K562 (cell line): ENCODE measurements around the gene PAN3. TPM values are rescaled to one million over a fixed set of nuclear protein-coding genes. Genes with fewer than 3 reads are reported as not detected.
A peak's percentile ranks its signal among the peaks of the same experiment; 100 is the strongest.

Source experiments
- ATAC-seq: fragments of 200-7000 bp; cut with Tn5 transposase; 3 replicates; pipeline ENCODE4 v1.9.1; 2020; ENCODE audit warnings: moderate library complexity
- BruUV-seq: library from RNA; stranded (reverse); fragments of 400-500 nt; replicated peaks from 2 replicates; lab custom pipeline; 2021; lab: Mats Ljungman, UMichigan
- CTCF ChIA-PET: fragments of 300-600 bp; formaldehyde crosslinking; extraction: SDS; loops from one replicate; lab custom pipeline; 2021; ENCODE audit warnings: low intra/inter-chr PET ratio; lab: Yijun Ruan, JAX
- POLR2A ChIA-PET: fragments of 300-600, 350-650 bp; sonication (Branson Sonifier 250); formaldehyde crosslinking; extraction: SDS; loops from one replicate; lab custom pipeline; 2021; ENCODE audit warnings: antibody characterized with exemption, inconsistent platforms; lab: Yijun Ruan, JAX
- DNase-seq, 4 experiments: peaks; one replicate each; pipeline versions ENCODE4 v3.0.0 to v3.0.0-alpha.2; 2011 to 2018; ENCODE audit warnings: low spot score in 3 of 4, mixed read lengths in 3 of 4; ENCODE audit errors: extremely low read depth in 1 of 4
- FAIRE-seq: peaks from 2 replicates; lab custom pipeline; 2011; peaks lifted over from hg19 to GRCh38; lab: Jason Lieb, UNC
- H2AFZ ChIP-seq: 2 replicates; pipeline ENCODE4 v1.6.0; 2011; ENCODE audit warnings: low read depth, low read length, control low read depth, inconsistent platforms
- H3K27ac ChIP-seq: fragments of 200-600 bp; 3 replicates; pipeline ENCODE4 v1.8.0; 2011; ENCODE audit warnings: low read depth, mild to moderate bottlenecking, control low read depth, inconsistent platforms, low read length, moderate library complexity, mixed read lengths; ENCODE audit errors: extremely low read depth
- H3K27me3 ChIP-seq, 2 experiments: fragments of 300-600 bp in 1 of 2; 2 replicates in 1 of 2; 3 replicates in 1 of 2; pipeline versions ENCODE4 v1.6.0 to v1.8.0; 2011; ENCODE audit warnings: inconsistent platforms in 2 of 2, low read length in 2 of 2, mild to moderate bottlenecking in 1 of 2, mixed read lengths in 1 of 2, moderate library complexity in 1 of 2; ENCODE audit not compliant: control insufficient read depth in 2 of 2, insufficient read depth in 2 of 2
- H3K36me3 ChIP-seq: fragments of 300-600 bp; 3 replicates; pipeline ENCODE4 v1.8.0; 2011; ENCODE audit warnings: mild to moderate bottlenecking, low read length, inconsistent platforms; ENCODE audit not compliant: control insufficient read depth, insufficient read depth
- H3K4me1 ChIP-seq, 2 experiments: fragments of 200-600 bp in 1 of 2; replicated peaks in 1 of 2; 2 replicates in 1 of 2; 3 replicates in 1 of 2; pipeline versions ENCODE4 v1.5.1 to v1.8.0; 2011; ENCODE audit warnings: inconsistent platforms in 2 of 2, low read length in 2 of 2, mild to moderate bottlenecking in 1 of 2, mixed read lengths in 1 of 2, moderate library complexity in 1 of 2; ENCODE audit not compliant: control insufficient read depth in 2 of 2, insufficient read depth in 2 of 2
- H3K4me2 ChIP-seq: 2 replicates; pipeline ENCODE4 v1.6.1; 2011; ENCODE audit warnings: low read length, control low read depth, inconsistent platforms, mixed read lengths; ENCODE audit not compliant: insufficient read depth
- H3K4me3 ChIP-seq: fragments of 200-600 bp; sonication (generic), shearing (Covaris generic); 2 replicates; pipeline ENCODE4 v1.5.1; 2016; ENCODE audit warnings: control low read depth, inconsistent platforms
- H3K79me2 ChIP-seq: fragments of 200-600 bp; 3 replicates; pipeline ENCODE4 v1.8.0; 2011; ENCODE audit warnings: low read length, inconsistent platforms; ENCODE audit not compliant: control insufficient read depth, insufficient read depth
- H3K9ac ChIP-seq, 2 experiments: 2 replicates each; pipeline versions ENCODE4 v1.6.0 to v1.6.1; 2011; ENCODE audit warnings: low read depth in 2 of 2, low read length in 2 of 2, control low read depth in 1 of 2, inconsistent platforms in 1 of 2, mild to moderate bottlenecking in 1 of 2, mixed read lengths in 1 of 2; ENCODE audit not compliant: insufficient read depth in 1 of 2
- H3K9me1 ChIP-seq: one replicate; pipeline ENCODE4 v1.6.0; 2011; ENCODE audit warnings: inconsistent platforms, mild to moderate bottlenecking, low read length, moderate library complexity; ENCODE audit not compliant: control insufficient read depth, insufficient read depth
- H3K9me3 ChIP-seq: replicated peaks from 2 replicates; pipeline ENCODE4 v1.5.1; 2011; ENCODE audit warnings: low read depth, low read length, inconsistent platforms; ENCODE audit not compliant: control insufficient read depth, insufficient read depth
- H4K20me1 ChIP-seq: replicated peaks from 2 replicates; pipeline ENCODE4 v1.6.1; 2011; ENCODE audit warnings: low read length, inconsistent platforms, mixed read lengths; ENCODE audit not compliant: control insufficient read depth, insufficient read depth
- ARID1B ChIP-seq: fragments of 450-650 bp; IDR thresholded peaks from 2 replicates; pipeline ENCODE4 v1.6.1; 2016; ENCODE audit warnings: antibody characterized with exemption, mild to moderate bottlenecking, inconsistent platforms
- ATF3 ChIP-seq, 2 experiments: fragments of 450-650 bp in 1 of 2; sonication (generic) in 1 of 2; formaldehyde crosslinking in 1 of 2; IDR thresholded peaks in 1 of 2; conservative IDR thresholded peaks in 1 of 2; 2 replicates each; pipeline versions ENCODE4 v1.6.1 to v1.8.1; 2016 to 2023; ENCODE audit warnings: mild to moderate bottlenecking in 2 of 2, moderate library complexity in 2 of 2, inconsistent platforms in 1 of 2, missing genetic modification reagents in 1 of 2
- CEBPB ChIP-seq: fragments of 450-650 bp; IDR thresholded peaks from 2 replicates; pipeline ENCODE4 v1.6.1; 2016; ENCODE audit warnings: missing genetic modification characterization, missing compliant biosample characterization
- ESRRA ChIP-seq: fragments of 450-650 bp; IDR thresholded peaks from 2 replicates; pipeline ENCODE4 v1.6.1; 2014; ENCODE audit warnings: low read depth, mild to moderate bottlenecking, moderate library complexity, borderline replicate concordance
- ID3 ChIP-seq, 2 experiments: fragments of 250-450 bp in 1 of 2; fragments of 450-650 bp in 1 of 2; sonication (Bioruptor Pico) in 1 of 2; IDR thresholded peaks; 2 replicates each; pipeline versions ENCODE4 v1.6.1 to v1.8.0; 2016 to 2021; ENCODE audit warnings: mild to moderate bottlenecking in 2 of 2, moderate library complexity in 2 of 2, missing compliant biosample characterization in 1 of 2, missing genetic modification characterization in 1 of 2
- JUND ChIP-seq, 2 experiments: IDR thresholded peaks; 2 replicates in 1 of 2; 3 replicates in 1 of 2; pipeline ENCODE4 v1.6.1; 2011; ENCODE audit warnings: borderline replicate concordance in 2 of 2, low read depth in 2 of 2, low read length in 2 of 2, improper control_type of control experiment in 1 of 2, missing biosample characterization in 1 of 2, missing genetic modification characterization in 1 of 2, missing genetic modification reagents in 1 of 2
- NR4A1 ChIP-seq, 2 experiments: fragments of 250-450 bp in 1 of 2; fragments of 450-650 bp in 1 of 2; sonication (Bioruptor Pico) in 1 of 2; IDR thresholded peaks; 2 replicates each; pipeline versions ENCODE4 v1.4.0 to v1.6.1; 2016 to 2020; ENCODE audit warnings: mild to moderate bottlenecking in 2 of 2, missing compliant biosample characterization in 1 of 2, missing genetic modification characterization in 1 of 2, moderate library complexity in 1 of 2
- PTRF ChIP-seq: fragments of 450-650 bp; IDR thresholded peaks from 2 replicates; pipeline ENCODE4 v1.6.1; 2016; ENCODE audit warnings: mild to moderate bottlenecking, missing genetic modification characterization, missing compliant biosample characterization
- SMARCA4 ChIP-seq: fragments of 450-650 bp; IDR thresholded peaks from 2 replicates; pipeline ENCODE4 v1.6.1; 2016
- SOX6 ChIP-seq: fragments of 450-650 bp; IDR thresholded peaks from 2 replicates; pipeline ENCODE4 v1.6.1; 2014; ENCODE audit warnings: mild to moderate bottlenecking
- ZHX1 ChIP-seq: fragments of 150-350 bp; conservative IDR thresholded peaks from 2 replicates; pipeline ENCODE4 v1.6.1; 2014; ENCODE audit warnings: low read length
- in situ Hi-C: fragments of 300-500 bp; cut with MboI; formaldehyde crosslinking; loops from 4 replicates; pipeline ENCODE4 v1.15.0; 2018; ENCODE audit warnings: inconsistent platforms, mixed read lengths
- intact Hi-C: fragments of 100-400 bp; cut with micrococcal nuclease; formaldehyde crosslinking; loops from 2 replicates; pipeline ENCODE4 v1.14.2; 2022
- polyA plus RNA-seq, 8 experiments: library from polyadenylated mRNA; depleted of rRNA in 4 of 8; stranded (reverse) in 5 of 8; unstranded in 3 of 8; fragments of >200 nt; fragmentation: Nextera tagmentation in 2 of 8; fragmentation: Illumina TruSeq in 1 of 8; extraction: Ambion mirVana in 2 of 8; extraction: Trizol in 1 of 8; gene quantifications; 2 replicates each; pipeline versions ENCODE4 v1.2.1 to v1.2.3, GENCODE V29; 2011 to 2014; ENCODE audit warnings: inconsistent platforms in 1 of 8, missing spikeins in 1 of 8
- total RNA-seq, 7 experiments: library from RNA; depleted of rRNA in 6 of 7; stranded (reverse); fragments of >200 nt in 6 of 7; fragmentation: Illumina TruSeq in 2 of 7; extraction: Trizol in 2 of 7; gene quantifications; 2 replicates each; pipeline versions ENCODE4 v1.2.1 to v1.2.3, GENCODE V29; 2011 to 2021; ENCODE audit warnings: low replicate concordance in 1 of 7
- TF ChIP-seq, protein P1 (sequence below): fragments of 450-650 bp; conservative IDR thresholded peaks from 2 replicates; pipeline ENCODE4 v1.6.1; 2016; ENCODE audit warnings: missing genetic modification characterization, low read depth, mild to moderate bottlenecking, control low read depth, missing compliant biosample characterization
- TF ChIP-seq, protein P2 (sequence below): fragments of 450-650 bp; formaldehyde crosslinking; IDR thresholded peaks from 2 replicates; pipeline ENCODE4 v1.4.0; 2022; ENCODE audit warnings: mild to moderate bottlenecking, moderate library complexity

The PAN3 gene
- total and polyA plus RNA-seq, 9 of the 15 experiments (the other 6 are each of a cell fraction or from before 2014, with no cell fraction given) = 7.2 to 19.9 (median 11.6) TPM

- Histone ChIP-seq H3K9me3 (no peaks in the 10 kb centered on the region), H3K27me3 (no peaks in the 10 kb centered on the region; a peak in 1 of 5 replicates), H3K79me2 (no peaks in the 10 kb centered on the region), H3K9me1 (no peaks in the 10 kb centered on the region), H3K4me1 (peaks cover 0 to 7% of the 10 kb centered on the region in 2 experiments; a peak in 3 of 5 replicates), H3K4me3 (no peak overlapping the region), H3K9ac (no peak overlapping the region), H2AFZ (no peak overlapping the region), H3K36me3 (no peaks in the 10 kb centered on the region), H3K27ac (no peak overlapping the region), H3K4me2 (no peak overlapping the region), H4K20me1 (no peaks in the 10 kb centered on the region)
- BruUV-seq = no TSS peak
- intact Hi-C loops (no loop called here), in situ Hi-C loops (no loop called here)
- no peak for FAIRE-seq
- no peak for DNase-seq
- CTCF ChIA-PET = no interaction called here
- ATAC-seq = no peak; the same call in 2 of the 3 replicates
- POLR2A ChIA-PET = no interaction called here
- peak; percentile 76 for TF ChIP-seq ATF3 (IDR thresholded peaks at IDR 0.05)
- no peak for TF ChIP-seq ATF3 (CRISPR knock-in tag; conservative IDR thresholded peaks at IDR 0.05)
- TF ChIP-seq ARID1B = 0 out of 2 replicates have a peak, but pooled peaks have one; percentile 17
- no peak for TF ChIP-seq ZHX1
- TF ChIP-seq CEBPB (tag) = peak; percentile 39; the same call in 1 of the 2 replicates
- TF ChIP-seq ID3 (CRISPR knock-in tag; IDR thresholded peaks at IDR 0.05) = no peak
- TF ChIP-seq ID3 (tag; IDR thresholded peaks at IDR 0.05) = no peak
- TF ChIP-seq PTRF (tag) = no peak
- TF ChIP-seq SMARCA4 = 0 out of 2 replicates have a peak, but pooled peaks have one; percentile 11
- TF ChIP-seq JUND (IDR thresholded peaks at IDR 0.05; ENCODE audit: borderline replicate concordance, low read depth, low read length) = peak; percentile 25; the same call in 1 of the 2 replicates
- TF ChIP-seq JUND (tag; IDR thresholded peaks at IDR 0.05; ENCODE audit: borderline replicate concordance, low read depth, low read length) = no peak
- peak; percentile 31; the same call in 1 of the 2 replicates for TF ChIP-seq SOX6
- TF ChIP-seq, protein P1, sequence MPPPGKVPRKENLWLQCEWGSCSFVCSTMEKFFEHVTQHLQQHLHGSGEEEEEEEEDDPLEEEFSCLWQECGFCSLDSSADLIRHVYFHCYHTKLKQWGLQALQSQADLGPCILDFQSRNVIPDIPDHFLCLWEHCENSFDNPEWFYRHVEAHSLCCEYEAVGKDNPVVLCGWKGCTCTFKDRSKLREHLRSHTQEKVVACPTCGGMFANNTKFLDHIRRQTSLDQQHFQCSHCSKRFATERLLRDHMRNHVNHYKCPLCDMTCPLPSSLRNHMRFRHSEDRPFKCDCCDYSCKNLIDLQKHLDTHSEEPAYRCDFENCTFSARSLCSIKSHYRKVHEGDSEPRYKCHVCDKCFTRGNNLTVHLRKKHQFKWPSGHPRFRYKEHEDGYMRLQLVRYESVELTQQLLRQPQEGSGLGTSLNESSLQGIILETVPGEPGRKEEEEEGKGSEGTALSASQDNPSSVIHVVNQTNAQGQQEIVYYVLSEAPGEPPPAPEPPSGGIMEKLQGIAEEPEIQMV (tag) = no peak
- peak; percentile 67; the same call in 1 of the 2 replicates for TF ChIP-seq ESRRA
- TF ChIP-seq, protein P2, sequence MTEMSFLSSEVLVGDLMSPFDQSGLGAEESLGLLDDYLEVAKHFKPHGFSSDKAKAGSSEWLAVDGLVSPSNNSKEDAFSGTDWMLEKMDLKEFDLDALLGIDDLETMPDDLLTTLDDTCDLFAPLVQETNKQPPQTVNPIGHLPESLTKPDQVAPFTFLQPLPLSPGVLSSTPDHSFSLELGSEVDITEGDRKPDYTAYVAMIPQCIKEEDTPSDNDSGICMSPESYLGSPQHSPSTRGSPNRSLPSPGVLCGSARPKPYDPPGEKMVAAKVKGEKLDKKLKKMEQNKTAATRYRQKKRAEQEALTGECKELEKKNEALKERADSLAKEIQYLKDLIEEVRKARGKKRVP (CRISPR knock-in tag) = peak; percentile 67; the same call in 1 of the 2 replicates
- TF ChIP-seq NR4A1 (CRISPR knock-in tag; IDR thresholded peaks at IDR 0.05) = no peak
- TF ChIP-seq NR4A1 (tag; IDR thresholded peaks at IDR 0.05) = 0 out of 2 replicates have a peak, but pooled peaks have one; percentile 32
Measured at GRCh38 chr13:28120317-28120716, 18.0 kb upstream of the PAN3 start.
